Measurements from ENCODE around the gene SPOCK2.

Gene SPOCK2

GRCh38 chr10:72087392-72087968 is 871 bp downstream of the SPOCK2 start:
- DNase-seq = no peak

- no peak for DNase-seq
Measured at GRCh38 chr10:72086466-72087391, 1.6 kb downstream of the SPOCK2 start.

- DNase-seq = no peak
Measured at GRCh38 chr10:72085864-72086465, 2.4 kb downstream of the SPOCK2 start.

- no peak for DNase-seq
Measured at GRCh38 chr10:72085166-72085565, 3.2 kb downstream of the SPOCK2 start.

- DNase-seq = no peak
Measured at GRCh38 chr10:72083790-72084459, 4.4 kb downstream of the SPOCK2 start.

GRCh38 chr10:72082856-72083789 is 5.2 kb downstream of the SPOCK2 start:
- DNase-seq = no peak

DNA sequence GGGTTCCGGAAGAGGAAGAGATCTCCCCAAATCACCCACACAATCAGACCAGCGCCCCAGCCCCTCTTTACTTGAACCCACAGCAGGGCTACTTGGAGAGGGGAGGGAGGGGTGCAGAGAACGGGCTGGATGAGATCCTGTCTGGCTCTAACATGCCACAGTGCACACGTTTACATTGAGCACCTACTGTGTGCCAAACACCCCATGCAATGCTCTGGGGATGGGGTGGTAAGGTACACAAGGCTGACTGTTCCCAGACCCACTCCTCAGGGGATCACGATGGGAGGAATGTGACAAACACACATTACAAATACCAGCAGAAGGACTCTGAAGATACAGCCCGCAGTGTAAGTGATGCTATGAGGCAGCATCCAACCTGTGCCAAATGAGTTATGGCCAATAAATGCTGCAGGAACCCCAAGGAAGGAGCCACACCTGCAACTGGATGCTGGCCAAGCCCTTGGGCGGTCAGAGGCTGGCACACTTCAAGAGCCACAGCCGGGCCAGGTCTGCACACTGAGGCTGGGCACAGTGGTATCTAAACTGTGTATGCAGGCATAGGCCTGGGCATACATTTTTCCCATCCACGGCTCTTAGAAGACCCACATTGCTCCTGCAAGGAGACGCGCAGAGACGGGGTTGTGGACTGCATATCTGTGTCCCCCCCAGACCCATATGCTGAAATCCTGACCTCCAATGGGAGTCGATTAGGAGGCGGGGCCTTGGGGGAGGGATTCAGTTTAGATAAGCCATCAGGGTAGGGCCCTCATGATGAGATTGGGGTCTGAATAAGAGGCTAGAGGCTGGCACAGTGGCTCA is 6.4 kb downstream of the SPOCK2 start:
- DNase-seq = no peak

DNA sequence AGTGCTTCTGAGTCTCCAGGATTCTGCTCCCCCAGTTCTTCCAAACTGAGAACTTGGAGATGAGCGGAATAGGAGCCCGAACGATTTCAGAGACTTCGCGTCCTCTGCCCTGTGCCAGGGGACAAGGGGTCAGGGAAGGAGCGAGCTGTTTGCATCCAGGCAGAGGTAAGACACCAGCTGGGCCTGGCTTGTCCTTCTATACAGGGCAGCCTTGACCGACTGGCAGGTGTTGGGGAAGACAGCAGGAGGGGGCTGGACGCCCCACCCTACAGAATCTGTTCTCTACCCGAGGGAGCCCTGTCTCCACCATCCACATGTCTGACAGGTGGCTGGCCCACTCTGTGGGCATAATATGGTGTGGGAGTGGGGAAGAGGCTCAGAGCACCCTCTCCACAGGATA is 7.1 kb downstream of the SPOCK2 start:
- DNase-seq = no peak

GRCh38 chr10:72080042-72080975 is 8.0 kb downstream of the SPOCK2 start:
- no peak for DNase-seq

GRCh38 chr10:72079356-72079755 is 9.0 kb downstream of the SPOCK2 start:
- DNase-seq = no peak

DNA sequence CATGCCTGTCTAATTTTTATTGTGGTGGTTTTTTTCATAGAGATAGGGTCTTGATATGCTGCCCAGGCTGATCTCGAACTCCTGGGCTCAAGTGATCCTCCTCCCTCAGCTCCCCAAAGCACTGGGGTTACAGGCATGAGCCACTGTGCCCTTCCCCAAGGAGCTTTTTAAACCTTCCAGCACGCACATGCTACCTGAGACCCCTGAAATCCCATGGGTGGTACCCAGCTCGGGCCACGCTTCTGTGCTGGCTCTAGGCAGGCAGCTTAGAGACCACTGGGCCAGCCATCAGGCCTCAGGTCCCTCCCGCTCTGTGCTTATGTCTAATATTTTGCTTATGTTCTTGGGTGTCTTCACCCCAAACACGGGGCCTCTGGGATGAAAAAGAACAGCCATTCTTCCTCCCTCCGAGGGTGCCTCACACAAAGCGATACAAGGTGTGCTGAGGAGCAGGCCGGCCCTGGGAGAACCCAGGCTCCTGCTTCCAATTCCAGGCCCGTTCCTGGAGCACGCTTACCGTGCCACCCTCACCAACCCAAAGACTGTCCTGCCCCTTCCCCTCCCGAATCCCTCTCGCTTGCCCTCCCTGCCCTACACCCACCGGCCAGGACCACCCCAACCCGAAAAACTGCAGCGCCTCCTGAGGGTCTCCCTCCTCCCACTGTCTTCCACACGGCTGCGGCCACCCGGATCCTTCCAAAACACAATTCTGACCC is 10.9 kb downstream of the SPOCK2 start:
- no peak for DNase-seq

DNA sequence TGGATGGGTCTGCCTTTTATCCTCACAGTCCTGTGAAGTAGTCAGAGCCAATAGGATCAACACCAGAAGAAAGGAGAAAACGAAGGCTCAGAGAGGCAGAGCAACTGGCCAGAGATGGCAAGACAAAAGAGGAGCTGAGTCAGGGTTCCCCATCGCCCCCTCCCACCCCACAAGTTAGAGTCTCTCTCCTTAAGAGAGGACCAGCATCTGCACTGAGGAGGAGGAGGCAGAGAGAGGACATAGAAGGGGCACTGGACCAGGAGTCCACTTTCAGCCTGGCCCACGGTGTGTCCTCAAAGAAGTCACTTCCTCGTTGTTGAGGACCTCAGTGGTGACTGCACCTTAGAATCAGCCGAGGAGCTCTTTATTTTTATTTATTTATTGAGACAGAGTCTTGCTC is 11.6 kb downstream of the SPOCK2 start:
- DNase-seq = no peak

- no peak for DNase-seq
Measured at GRCh38 chr10:72075376-72076115, 12.8 kb downstream of the SPOCK2 start.

DNA sequence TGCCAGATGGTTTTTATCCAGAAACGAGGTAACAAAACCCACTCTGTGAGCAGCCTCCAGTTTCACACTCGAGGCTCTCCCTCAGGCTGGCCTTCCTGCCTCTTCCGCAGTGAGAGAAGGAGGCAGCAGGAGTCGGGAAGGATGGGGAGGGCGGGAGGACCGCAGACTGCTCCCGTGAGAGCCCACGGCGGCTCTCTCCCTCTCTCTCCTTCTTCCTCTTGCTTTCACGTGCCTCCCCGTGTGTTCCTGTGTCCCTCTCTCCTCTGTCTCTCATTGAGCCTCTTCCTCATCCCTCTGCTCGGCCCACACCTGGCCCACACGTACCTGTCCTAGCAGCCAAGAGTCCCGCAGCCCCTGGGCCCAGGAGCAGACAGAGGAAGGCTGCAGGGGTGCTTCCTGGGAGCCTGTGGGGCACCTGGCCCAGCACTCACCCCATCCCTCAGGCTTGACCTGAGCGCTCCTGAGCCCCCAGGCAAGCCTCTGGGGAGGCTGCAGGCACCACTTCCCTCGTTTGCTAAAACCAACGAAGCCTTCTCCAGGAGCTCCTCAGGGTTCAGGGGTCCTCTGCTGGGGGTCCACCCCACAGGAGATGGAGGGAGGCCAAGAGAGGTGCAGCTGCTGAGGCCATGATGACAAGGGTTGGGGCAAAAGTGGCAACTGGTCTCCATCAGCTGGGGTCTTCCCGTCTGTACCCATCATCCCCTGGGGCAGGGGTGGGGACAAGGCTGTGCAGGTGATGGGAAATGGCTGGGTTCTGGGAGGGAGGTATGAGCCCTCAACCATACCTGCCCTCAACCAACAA is 13.6 kb downstream of the SPOCK2 start:
- no peak for DNase-seq

GRCh38 chr10:72073708-72074573 is 14.4 kb downstream of the SPOCK2 start:
- no peak for DNase-seq

- no peak for DNase-seq
Measured at GRCh38 chr10:72072639-72073038, 15.7 kb downstream of the SPOCK2 start.

DNA sequence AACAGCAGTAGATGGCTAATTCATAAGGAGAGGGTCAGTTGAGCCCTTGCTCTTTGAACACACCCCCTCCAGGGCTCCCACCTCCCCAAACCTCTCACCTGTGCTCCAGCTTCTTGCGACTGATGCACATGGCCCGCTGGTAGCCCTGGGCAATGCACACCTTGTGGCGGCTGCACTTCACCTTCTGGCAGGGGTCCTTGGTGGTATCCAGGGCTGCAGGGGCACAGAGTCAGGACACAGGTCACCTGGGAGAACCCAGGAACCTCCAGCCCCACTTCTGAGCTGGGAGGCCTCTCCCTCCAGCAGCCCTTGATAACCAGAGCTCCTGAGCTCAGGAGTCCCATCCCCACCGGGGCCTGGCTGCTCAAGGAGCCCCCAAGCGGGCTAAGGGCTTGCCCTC is 16.3 kb downstream of the SPOCK2 start:
- no peak for DNase-seq
